Panc1 (cell line): ENCODE measurements around the gene RARS2.

Experiments
- POLR2AphosphoS5 ChIP-seq: IDR thresholded peaks from 2 replicates; pipeline ENCODE4 v1.6.1; 2012; ENCODE audit warnings: mild to moderate bottlenecking, low read depth, low read length, moderate library complexity
- TF ChIP-seq, protein P1 (sequence below): fragments of 450-650 bp; IDR thresholded peaks from 2 replicates; pipeline ENCODE4 v1.5.1; 2017; ENCODE audit warnings: mild to moderate bottlenecking
- TF ChIP-seq, protein P2 (sequence below), 2 experiments: IDR thresholded peaks; 2 replicates each; pipeline ENCODE4 v1.6.1; 2011 to 2012; ENCODE audit warnings: low read depth in 2 of 2, control low read depth in 1 of 2, low read length in 1 of 2, mild to moderate bottlenecking in 1 of 2, moderate library complexity in 1 of 2; ENCODE audit not compliant: insufficient read depth in 1 of 2

DNA sequence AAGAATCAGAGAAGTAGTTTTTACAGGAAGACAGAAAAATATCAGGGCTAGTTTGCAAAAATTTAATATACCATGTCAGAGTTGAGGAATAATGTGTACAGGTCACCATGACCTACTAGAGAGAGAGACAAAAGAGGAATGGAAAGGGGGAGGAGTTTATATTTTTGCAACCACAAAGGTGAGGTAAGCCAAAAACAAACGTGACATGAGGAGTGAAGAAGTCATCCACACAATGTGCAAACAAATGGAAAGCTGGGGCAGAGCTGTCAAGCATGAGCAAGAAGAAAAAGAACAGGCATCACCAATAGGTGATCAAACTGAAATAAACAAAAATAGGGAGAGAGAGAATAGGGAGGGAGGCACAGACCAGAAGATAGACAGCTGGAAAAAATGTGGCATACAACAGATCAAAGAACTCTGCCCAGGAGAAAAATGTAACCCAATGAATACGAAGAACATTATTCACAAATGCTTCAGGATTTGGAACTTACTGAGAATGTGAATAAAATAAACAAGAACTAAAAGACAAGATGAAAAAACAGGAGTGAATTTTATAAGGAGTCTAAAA is 15.5 kb downstream of the RARS2 start:
- TF ChIP-seq, protein P1, sequence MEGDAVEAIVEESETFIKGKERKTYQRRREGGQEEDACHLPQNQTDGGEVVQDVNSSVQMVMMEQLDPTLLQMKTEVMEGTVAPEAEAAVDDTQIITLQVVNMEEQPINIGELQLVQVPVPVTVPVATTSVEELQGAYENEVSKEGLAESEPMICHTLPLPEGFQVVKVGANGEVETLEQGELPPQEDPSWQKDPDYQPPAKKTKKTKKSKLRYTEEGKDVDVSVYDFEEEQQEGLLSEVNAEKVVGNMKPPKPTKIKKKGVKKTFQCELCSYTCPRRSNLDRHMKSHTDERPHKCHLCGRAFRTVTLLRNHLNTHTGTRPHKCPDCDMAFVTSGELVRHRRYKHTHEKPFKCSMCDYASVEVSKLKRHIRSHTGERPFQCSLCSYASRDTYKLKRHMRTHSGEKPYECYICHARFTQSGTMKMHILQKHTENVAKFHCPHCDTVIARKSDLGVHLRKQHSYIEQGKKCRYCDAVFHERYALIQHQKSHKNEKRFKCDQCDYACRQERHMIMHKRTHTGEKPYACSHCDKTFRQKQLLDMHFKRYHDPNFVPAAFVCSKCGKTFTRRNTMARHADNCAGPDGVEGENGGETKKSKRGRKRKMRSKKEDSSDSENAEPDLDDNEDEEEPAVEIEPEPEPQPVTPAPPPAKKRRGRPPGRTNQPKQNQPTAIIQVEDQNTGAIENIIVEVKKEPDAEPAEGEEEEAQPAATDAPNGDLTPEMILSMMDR, result no peak
- no peak for TF ChIP-seq POLR2AphosphoS5
- TF ChIP-seq, protein P2, sequence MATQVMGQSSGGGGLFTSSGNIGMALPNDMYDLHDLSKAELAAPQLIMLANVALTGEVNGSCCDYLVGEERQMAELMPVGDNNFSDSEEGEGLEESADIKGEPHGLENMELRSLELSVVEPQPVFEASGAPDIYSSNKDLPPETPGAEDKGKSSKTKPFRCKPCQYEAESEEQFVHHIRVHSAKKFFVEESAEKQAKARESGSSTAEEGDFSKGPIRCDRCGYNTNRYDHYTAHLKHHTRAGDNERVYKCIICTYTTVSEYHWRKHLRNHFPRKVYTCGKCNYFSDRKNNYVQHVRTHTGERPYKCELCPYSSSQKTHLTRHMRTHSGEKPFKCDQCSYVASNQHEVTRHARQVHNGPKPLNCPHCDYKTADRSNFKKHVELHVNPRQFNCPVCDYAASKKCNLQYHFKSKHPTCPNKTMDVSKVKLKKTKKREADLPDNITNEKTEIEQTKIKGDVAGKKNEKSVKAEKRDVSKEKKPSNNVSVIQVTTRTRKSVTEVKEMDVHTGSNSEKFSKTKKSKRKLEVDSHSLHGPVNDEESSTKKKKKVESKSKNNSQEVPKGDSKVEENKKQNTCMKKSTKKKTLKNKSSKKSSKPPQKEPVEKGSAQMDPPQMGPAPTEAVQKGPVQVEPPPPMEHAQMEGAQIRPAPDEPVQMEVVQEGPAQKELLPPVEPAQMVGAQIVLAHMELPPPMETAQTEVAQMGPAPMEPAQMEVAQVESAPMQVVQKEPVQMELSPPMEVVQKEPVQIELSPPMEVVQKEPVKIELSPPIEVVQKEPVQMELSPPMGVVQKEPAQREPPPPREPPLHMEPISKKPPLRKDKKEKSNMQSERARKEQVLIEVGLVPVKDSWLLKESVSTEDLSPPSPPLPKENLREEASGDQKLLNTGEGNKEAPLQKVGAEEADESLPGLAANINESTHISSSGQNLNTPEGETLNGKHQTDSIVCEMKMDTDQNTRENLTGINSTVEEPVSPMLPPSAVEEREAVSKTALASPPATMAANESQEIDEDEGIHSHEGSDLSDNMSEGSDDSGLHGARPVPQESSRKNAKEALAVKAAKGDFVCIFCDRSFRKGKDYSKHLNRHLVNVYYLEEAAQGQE (IDR thresholded peaks at IDR 0.05; ENCODE audit: insufficient read depth in 1 of 2, low read depth in 2 of 2, low read length in 1 of 2), result no peak
